DMS114 treated with DMSO at 0.1 percent for 48 hours (cell line): ENCODE measurements around the gene ZSWIM3.
"Not testable (repeated sequence)": the region's sequence is repeated elsewhere in the genome, so short reads cannot be mapped to it uniquely, and the experiment has no call there.

ENCODE experiments used
- DNase-seq: peaks from one replicate; lab custom pipeline; 2025; ENCODE audit not compliant: unreplicated experiment; lab: John Stamatoyannopoulos, UW

Gene ZSWIM3

DNA sequence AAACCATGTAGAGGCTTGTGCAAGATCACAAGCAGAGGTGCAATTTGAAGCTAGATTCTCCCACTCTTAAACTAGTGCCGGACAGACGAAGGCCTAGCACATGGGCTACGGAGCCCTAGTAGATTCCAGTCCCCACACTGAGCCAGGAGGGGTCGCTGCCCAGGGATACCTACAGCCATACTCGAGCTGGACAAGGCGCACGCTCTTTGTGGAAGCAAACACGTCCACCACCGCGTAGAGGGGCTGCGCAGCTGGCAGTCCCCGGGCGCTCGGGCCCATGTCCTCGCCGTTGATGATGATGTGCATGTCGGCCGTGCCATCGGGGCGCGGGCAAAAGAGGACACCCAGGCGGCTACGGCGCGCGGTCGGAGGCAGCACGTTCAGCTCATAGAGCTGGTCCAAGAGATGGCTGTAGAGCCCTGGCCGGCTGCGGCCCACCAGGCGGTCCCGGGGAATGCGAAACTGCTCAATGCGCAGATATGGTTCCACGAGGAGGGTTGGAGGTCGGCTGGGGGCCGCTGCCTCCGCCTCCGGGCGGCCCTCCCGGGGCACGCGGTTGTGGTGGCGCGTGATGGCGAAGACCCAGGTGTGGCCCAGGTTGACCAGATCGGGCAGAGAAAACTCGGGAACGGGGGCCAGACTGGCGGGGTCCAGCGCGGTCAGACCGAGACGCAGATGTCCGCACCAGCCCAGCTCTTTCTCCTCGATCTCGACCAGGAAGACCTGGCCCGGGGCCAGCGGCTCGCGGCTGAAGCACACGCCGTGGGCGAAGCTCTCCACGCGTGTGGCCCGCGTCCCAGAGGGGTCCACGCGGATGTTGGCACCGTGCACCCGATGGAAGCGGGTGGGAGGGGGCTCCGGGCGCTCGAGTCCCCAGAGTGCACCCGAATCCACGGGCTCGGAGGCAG is 32.9 kb downstream of the ZSWIM3 start:
- peak; percentile 55 for DNase-seq

DNA sequence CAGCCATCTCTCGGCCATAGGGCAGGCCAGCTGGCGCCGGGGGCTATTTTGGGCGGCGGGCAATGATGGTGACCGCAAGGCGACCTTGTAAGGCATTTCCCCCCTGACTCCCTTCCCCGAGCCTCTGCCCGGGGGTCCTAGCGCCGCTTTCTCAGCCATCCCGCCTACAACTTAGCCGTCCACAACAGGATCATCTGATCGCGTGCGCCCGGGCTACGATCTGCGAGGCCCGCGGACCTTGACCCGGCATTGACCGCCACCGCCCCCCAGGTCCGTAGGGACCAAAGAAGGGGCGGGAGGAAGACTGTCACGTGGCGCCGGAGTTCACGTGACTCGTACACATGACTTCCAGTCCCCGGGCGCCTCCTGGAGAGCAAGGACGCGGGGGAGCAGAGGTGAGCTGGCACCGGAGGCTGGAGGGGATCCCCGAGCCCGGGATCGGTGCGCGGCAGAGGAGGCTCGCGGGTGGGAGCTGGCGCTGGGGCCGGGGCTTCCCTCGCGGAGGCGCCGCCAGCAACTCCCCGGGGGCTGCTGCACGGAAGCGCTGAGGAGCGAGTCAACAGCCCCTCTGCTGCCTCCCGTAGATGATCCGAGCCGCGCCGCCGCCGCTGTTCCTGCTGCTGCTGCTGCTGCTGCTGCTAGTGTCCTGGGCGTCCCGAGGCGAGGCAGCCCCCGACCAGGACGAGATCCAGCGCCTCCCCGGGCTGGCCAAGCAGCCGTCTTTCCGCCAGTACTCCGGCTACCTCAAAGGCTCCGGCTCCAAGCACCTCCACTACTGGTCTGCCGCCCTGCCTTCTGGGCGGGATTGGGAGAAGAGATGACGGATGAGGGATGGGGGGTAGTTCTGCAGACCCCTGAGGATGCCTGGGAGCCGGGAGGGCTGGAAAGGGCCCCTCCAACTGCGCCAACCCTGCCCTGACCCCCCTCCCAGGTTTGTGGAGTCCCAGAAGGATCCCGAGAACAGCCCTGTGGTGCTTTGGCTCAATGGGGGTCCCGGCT is 33.9 kb downstream of the ZSWIM3 start, which contains the start of the genes CTSA and NEURL2:
TSS of gene CTSA (plus strand) at position 351 of the 999 bp plus-strand sequence. CDS start at position 585, 234 bp downstream.
TSS of gene NEURL2 (minus strand) at position 224 of the 999 bp plus-strand sequence. CDS start at position 7, 217 bp downstream.
- DNase-seq: peak; percentile 67

- no peak for DNase-seq
These were observed 34.8 kb downstream of the ZSWIM3 start for GRCh38 chr20:45892049-45892825.

- no peak for DNase-seq
These were observed 35.5 kb downstream of the ZSWIM3 start for GRCh38 chr20:45892828-45893500.

DNA sequence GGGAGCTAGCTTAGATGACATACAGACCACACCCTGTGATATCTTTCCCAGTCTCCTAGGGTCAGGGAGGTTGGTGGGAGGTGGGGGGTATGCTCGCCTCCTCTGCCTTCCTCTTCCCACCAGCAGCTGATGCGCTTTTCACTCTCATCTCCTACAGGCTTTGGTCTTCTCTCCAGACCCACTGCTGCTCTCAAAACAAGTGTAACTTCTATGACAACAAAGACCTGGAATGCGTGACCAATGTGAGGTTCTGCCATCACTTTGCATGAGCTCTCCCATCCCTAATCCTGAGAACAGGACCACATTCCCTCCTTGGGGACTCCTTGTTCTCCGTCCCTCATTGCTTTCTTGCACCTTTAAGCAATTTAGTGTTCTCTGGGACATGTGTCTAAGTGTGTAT is 36.4 kb downstream of the ZSWIM3 start:
- DNase-seq: no peak

DNA sequence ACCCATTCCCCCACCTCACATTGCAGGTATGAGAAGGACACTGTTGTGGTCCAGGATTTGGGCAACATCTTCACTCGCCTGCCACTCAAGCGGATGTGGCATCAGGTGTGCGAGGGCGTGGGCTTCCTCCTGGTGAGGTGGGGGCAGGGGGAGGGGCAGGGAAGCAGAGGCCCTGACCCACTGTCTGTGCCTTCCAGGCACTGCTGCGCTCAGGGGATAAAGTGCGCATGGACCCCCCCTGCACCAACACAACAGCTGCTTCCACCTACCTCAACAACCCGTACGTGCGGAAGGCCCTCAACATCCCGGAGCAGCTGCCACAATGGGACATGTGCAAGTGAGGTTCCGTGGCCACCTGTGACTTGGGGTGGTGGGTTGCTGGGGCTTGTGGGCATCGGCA is 37.4 kb downstream of the ZSWIM3 start:
- no peak for DNase-seq

DNA sequence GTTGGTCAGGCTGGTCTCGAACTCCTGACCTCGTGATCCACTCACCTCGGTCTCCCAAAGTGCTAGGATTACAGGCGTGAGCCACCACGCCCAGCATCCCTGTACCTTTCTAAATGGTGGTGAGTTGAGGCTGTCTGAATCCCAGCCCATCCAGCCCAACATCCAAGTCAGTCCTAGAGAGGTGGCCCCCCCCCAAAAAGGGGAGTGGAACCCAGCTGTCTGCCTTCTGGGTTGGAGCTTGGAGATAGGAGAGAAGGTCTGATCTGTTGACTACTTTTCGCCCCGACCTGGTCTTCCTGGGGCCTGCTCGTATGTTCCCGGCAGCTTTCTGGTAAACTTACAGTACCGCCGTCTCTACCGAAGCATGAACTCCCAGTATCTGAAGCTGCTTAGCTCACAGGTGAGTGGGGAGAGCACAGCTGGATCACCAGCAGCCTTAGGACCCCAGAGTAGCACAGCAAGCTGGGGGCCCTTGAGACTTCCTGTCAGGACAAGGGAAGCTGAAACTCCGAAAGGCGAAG is 39.3 kb downstream of the ZSWIM3 start:
- no peak for DNase-seq

GRCh38 chr20:45897289-45897688 is 39.9 kb downstream of the ZSWIM3 start:
- DNase-seq: no peak

- DNase-seq: no peak
These were observed 40.3 kb downstream of the ZSWIM3 start for GRCh38 chr20:45897692-45898091.

- DNase-seq: no peak
These were observed 40.9 kb downstream of the ZSWIM3 start for GRCh38 chr20:45898285-45898684.

GRCh38 chr20:45899046-45899835 is 41.8 kb downstream of the ZSWIM3 start:
- no peak for DNase-seq

- not testable (repeated sequence) for DNase-seq
These were observed 43.9 kb downstream of the ZSWIM3 start for GRCh38 chr20:45901332-45901731.

DNA sequence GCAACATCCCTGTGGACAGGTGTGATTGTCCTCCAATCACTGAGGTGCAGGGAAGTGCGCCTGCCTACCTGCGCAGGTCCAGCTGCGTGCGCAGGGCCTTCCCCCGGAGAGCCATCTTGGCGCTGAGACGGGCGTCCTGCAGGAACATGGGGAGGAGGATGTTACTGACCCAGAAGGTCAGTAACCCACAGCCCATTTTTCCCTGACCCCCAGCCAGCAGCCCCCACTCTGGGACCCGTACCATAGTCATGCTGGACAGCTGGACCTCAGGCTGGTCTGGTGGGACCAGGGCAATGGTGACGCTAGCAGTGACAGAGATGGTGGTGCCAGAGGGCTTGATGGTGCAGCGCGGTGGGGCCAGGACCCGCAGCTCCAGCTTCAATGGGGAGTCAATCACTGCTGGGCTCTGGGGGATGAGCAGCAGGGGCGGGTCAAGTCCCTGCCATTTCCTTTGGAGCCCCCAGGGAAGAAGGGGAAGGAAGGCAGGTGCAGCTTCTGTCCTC is 44.8 kb downstream of the ZSWIM3 start:
- DNase-seq: no peak

DNA sequence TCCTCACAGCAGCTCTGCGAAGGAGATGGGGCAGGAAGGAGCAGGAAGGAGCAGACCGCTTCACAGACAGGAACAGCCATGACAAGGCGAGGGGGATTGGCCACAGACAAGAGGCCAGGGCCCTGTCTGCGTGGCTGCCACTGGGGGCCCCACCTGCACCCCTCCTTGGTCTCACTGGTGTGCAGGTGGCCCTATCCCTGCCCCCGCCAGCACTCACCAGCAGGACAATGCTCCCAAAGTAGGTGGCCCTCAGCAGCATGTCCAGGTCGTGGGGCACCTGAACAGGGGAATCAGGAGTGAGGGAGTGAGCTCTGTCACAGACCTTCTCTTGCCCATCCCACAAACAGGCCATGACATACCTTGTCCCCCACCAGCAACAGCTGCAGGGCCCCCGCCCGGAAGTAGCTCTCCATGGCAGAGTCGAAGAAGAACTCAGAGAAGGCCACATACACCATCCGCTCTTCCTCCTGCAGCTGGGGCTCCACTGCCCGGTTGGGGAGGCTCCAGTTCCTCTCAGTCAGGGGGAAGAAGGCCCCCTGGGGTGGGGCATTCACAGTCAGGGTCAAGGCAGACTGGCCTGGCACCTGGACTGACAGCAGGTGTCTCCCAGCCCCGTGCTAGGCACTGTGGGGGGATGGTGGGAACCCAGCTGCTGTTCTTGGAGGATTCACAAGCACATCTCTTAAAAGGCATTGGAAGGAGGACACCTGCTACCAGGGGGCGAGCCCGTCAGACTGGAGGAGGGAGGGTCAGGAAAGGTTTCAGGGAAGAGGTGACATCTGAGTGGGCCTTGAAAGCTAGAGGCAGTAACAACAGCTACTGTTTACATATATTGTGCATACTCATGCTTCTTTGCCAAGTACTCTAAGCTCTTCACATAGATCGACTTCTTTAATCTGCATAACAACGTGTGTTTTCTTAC is 47.4 kb downstream of the ZSWIM3 start:
- no peak for DNase-seq

DNA sequence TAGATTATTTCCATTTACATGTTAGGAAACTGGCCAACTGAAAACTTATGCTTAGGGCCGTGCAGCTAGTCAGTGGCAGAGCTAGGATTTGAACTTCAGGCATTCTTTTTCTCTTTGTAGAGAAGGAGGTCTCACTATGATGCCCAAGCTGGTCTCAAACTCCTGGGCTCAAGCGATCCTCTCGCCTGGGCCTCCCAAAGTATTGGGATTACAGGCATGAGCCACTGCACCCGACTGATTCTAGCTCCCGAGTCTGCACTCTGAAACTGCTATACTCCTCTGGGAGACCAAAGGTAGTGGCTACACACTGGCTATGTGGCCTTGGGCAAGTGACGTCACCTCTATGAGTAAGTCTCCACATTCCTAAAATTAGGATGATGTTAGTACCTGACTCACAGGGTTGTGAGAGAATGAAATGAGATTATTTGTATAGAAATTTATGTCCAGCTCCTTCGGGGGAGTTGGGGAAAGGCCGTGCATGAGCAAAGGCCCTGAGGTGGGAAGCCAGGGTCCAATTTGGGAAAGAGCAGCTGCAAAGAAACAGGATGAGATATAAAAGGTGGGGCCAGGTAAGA is 48.2 kb downstream of the ZSWIM3 start:
- DNase-seq: no peak

DNA sequence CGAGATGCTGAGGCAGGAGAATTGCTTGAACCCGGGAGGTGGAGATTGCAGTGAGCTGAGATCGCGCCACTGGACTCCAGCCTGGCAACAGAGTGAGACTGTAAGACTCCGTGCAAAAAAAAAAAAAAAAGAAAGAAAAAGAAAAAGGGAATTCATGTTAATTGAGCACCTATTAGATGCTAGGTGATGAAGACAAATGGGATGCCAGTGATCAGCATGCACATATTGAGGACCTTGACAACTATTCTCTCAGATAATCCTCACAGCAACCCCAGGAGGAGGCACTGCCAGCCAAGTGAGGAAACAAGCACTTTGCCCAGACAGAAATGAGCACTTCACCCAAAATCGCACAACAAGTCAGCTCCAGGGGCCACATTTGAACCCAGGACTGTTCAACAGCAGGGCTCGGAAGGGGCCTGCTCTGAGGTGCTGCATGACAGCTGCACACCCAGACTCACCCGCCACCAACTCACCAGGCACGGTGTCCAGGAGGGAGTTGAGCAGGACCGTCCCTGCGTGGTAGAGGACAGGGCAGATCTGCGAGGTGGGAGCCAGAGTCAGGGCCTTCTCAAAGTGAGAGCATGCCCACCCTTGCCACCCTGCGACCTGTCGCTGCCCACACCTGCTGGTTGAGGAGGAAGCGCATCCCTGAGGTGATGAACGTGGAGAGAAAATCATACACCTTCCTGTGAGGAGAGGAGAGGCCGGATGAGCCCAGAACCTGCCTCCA is 50.0 kb downstream of the ZSWIM3 start:
- no peak for DNase-seq

DNA sequence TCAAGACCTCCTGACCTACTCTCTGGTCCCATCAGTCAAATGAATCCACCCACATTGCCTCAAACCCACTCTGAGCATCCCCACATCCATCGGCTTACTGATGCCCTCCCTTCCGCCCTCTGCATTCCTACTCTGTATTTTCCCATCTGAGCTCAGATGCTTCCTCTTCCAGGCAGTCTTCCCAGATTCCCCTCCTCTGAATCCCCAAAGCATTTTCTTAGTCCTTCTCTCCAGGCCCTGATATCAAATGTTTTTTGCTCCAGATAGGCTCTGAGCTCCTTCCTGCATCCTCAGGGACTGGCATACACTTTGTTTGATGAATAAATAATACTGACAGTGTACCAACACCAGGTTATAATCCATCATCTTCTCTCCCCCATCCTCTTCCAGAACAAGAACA is 50.7 kb downstream of the ZSWIM3 start:
- DNase-seq: no peak
